NCI-H128 (cell line): ENCODE data around the gene TMEM167B.

Experiments
- DNase-seq: peaks from one replicate; lab custom pipeline; 2025; ENCODE audit not compliant: unreplicated experiment; lab: John Stamatoyannopoulos, UW

Gene TMEM167B

DNA sequence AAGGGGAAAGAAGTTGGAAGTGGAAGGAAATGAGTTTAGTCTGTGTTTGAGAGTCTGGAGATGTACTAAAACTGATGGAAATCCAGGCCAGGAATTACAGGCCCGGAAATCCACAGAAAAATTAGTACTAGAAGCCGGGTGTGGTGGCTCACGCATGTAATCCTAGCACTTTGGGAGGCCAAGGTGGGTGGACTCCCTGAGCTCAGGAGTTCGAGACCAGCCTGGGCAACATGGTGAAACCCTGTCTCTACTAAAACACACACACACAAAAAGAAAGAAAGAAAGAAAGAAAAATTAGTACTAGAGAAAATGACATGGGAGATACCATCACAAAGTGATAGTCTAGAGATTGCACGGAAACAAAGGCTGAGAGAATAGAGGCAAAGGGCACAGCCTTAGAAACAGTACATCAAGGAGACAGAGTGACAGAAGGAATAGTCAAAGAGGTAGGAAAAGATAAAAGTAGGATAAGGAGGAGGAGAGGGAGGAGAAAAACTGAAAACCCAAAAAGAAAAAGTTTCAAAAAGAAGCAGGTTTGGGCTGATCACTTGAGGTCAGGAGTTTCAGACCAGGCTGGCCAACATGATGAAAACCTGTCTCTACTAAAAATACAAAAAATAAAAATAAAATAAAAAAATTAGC is 10.0 kb upstream of the TMEM167B start:
- DNase-seq: no peak

DNA sequence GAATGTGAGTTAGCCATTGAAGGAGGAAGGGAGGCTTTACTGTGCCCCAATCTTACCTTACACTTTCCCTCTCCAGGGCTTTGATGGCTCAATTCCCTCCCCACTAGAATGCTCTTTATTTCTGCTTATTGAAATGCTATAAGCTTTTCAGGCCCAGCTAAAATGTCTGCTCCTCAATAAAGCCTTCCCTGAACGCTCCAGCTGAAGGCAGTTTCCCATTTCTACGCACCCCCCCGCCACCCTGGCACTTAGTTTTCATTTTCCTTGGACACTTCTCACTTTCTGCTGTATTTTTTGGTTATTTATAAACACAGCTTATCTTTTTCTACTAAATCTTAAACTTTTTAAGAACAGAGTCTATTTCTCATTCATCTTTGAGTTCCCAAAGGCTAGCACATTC is 7.1 kb upstream of the TMEM167B start:
- DNase-seq: no peak

DNA sequence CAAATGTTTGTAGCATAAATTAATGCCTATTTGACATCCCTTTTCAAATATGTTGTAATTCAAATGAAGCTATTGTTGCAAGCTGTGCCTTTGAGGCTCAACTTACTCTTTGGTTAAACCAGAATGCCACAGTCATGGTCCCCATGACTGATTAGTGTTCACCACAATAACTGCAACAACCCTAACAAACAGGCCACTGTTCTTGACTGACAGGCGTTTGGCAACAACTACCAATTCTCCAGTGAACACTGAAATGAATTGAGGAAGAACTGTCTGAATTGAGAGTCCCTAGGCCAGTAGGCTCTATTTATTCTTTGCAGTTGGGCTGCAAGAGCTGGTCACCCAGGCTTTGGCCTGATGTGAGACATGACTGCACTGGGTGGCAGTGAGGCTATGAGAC is 6.6 kb upstream of the TMEM167B start:
- no peak for DNase-seq

DNA sequence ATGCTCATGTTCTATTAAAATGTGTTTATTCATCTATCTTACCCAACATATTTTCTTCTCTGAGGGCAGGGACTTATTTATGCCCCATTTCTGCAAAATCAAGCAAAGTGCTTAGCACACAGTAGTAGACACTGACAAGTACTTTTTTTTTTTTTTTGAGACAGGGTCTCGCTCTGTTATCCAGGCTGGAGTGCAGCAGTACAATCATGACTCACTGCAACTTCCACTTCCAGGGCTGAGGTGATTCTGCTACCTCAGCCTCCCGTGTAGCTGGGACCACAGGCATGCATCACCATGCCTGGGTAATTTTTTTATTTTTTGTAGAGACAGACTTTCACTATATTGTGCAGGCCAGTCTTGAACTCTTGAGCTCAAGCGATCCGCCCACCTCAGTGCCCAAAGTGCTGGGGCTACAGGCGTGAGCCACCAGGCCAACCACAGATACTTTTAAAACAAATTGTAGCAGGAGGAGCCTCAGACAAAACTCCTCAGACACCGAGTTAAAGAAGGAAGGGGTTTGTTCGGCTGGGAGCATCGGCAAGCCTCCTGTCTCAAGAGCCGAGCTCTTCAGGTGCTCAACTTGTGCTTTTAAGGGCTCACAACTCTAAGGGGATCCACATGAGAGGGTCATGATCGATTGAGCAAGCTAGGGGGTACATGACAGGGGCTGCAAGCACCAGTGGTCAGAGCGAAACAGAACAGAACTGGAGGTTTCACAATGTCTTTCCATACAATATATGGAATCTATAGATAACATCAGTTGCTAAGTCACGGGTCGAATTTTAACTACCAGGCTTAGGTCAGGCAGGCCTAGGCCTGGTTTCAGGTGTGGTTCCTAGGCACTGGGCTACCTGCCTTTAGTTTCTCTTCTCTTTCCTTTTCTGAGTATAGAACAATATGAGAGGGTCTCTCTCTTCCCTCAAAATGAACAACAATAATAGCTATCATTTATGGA is 5.7 kb upstream of the TMEM167B start:
- no peak for DNase-seq

DNA sequence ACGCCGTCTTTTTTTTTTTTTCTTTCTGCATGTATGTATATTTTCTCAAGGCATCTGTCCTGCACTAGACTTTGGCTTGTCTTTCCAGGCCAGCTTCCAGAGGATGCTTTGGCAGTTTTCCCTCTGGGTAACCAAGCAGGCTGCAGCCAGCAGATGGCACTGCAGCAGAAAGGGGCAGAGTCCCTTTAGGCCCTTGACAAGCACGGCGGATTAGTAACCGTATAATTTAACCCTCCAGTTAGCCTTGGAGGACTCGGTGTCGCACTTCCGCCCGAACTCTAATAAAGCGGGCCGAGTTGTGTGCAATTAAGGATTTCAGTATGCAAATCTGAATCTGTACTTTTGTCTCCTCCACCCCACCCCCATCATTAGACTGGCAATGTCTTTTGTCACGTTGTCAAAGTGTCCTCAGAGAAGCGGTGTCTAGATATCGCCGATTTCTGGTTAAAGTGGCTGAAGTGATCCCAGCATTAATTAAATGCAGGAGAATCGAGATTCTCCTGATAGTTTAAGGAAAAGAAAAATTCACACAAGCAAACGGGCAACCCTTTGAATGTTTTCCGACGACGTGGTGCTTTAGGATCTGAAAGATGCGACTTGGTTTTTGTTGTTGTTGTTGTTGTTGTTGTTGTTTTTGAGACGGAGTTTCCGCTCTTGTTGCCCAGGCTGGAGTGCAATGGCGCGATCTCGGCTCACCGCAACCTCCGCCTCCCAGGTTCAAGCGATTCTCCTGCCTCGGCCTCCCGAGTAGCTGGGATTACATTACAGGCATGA is 1.1 kb upstream of the TMEM167B start:
- peak; percentile 5 for DNase-seq

DNA sequence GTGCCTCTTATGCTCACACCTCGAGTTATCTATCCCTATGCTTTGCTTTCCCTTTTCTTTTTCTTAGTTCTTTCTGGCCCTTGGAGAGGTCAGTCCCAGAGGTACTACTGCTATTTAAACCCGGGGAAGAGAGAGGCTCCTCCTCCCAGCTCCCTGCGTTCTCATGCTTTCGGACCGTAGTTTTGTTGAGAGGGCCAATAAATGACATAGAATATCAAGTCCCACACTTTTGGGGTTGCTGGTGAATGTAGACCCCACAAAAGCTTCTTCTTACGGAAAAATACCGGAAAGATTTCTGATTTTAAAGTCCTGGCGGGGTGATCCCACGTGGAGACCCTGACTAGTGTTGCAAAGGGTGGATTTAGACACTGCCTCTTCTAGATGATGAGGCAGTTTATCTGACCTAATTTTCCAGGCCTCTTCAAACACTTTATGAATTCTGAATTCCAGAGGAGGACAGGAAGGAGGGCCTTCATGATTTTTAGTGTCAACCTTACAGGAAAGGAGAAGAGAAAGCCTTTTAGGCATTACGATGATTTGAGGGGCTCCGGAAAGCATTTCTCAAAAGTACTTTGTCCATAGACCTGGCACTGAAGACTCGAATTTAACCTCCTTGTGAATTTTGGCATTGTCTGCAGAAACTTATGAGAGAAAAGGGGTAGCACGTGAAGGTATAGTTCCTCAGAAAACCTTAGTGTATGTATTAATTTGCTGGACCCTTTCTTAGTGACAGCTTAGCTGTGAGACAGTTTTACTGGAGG is 694 bp downstream of the TMEM167B start:
- DNase-seq: no peak

DNA sequence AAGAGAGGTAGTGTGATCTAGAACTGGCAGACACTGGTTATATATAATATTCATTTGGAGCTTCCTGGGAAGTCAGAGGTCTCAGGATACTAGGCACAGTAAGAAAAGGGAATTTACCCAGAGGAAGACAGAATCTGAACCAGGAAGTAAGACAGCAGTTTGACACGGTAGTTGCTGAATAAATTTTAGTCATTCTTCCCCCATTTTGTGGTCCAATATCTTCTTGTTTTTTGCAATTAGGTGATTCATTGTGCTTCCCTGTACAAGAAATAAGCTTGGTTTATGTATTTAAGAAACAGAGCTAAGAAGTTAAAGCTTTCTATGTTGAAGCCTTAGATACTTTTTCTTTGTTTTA is 1.3 kb downstream of the TMEM167B start:
- DNase-seq: no peak

DNA sequence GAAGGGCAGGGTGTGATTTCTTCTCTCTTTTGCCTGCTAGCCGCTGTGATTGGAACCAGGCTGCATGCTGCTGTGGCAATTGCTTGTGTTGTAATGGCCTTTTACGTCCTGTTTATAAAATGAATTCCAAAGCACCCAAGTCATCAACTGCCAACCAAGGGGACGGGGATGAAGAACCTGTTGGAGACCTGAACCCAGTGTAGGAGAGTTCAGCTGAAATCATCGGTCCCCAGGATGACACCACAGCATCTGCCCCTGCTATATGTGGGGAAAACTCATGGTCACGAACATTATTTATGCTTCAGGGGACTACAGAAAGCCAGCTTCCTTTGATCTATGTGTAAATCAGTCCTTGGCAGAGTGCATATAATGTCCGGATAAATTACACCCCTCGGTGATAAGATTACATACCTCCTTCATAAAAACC is 3.8 kb downstream of the TMEM167B start:
- DNase-seq: no peak

DNA sequence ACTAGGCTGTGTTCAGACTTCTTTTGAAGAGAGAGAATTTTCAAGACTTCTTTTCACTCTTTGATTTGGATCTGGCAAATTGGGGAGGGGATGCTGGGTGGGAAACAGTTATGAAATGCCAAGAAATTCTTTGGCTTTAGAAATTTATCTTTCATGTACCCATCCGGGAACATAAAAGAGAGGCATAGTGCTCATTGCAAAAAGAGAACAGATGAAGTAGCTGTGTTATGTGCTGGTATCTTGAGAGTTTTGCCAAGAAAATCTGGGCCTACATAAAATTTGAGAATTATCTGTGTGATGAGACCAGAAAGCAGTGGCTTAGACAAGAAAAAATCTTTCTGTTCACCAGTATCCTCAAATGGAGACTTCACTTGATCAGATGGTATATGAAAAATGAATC is 4.3 kb downstream of the TMEM167B start:
- no peak for DNase-seq

DNA sequence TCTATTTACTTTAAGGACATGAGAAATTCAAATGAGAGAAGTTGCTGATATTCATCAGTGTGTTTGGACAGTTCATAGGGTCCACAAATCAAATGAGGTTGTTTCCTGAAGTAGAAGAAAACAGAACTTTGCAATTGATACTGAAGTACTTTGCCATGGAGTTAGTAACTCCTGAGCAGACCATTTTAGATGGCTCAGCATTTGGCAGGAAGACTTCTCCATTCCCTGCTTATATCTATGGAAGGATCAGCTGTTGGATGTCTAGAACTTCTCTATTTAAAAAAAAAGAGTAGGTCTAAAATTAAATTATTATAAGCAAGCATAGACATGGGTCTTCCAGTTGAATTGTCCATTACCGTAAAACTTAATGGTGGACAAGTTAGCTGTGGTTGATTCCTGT is 5.1 kb downstream of the TMEM167B start:
- DNase-seq: no peak

DNA sequence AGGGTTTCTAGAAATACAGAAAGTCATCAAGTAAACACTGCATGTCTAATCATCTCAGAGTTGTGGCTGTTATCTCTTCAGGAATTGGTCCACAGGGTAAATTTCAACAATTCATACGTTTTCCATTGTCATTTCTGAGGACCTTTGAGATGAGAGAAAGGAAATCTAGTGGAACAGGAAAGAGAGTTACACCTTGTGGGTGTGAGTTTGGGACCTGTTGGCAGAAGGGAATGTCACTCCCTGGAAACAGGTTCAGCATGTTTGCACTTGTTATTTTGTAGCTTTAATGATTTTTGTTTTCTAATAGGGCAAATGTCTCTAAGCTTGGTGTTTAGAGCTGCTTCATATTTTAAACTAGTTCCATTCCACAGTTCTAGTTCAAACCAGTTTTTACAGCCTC is 5.6 kb downstream of the TMEM167B start:
- no peak for DNase-seq

DNA sequence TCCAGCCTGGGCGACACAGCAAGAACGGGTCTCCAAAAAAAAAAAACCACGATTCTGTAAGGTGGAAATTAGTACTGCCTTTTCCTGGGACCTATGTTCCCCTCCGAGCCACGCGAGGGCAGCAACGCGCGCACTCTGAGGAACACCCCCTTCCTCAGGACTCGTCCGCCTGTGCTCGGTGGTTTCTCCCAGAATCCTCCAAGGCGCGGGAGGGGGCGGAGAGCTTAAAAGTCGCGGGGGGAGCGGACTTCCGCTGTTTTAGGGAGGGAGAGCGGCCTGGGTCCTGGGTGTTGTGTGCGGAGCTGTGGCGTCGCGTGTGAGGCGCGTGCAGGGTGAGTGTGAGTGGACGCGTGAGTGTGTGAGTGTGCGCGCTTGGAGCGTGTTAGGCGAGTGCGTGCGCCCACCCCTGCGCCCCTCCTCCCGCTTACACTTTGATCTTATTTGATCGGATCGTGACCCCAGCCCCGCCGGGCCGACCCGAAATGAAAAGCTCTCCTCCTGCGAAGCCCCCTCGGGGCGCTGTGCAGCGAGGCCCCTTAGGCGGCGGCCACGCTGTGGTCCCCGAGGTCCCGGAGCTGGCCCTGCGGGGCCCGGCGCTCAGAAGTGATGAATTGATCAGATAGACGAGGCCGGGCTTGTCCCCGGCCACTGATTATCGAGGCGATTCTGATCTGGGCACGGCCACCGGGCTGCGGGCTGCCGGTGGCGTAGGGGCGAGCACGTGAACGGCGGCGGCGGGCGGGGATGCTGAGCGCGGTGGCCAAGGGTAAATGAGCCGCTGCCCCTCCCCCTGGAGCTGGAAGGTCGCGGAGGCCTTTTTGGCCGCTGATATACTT is 9.6 kb downstream of the TMEM167B start:
- peak; percentile 96 for DNase-seq

DNA sequence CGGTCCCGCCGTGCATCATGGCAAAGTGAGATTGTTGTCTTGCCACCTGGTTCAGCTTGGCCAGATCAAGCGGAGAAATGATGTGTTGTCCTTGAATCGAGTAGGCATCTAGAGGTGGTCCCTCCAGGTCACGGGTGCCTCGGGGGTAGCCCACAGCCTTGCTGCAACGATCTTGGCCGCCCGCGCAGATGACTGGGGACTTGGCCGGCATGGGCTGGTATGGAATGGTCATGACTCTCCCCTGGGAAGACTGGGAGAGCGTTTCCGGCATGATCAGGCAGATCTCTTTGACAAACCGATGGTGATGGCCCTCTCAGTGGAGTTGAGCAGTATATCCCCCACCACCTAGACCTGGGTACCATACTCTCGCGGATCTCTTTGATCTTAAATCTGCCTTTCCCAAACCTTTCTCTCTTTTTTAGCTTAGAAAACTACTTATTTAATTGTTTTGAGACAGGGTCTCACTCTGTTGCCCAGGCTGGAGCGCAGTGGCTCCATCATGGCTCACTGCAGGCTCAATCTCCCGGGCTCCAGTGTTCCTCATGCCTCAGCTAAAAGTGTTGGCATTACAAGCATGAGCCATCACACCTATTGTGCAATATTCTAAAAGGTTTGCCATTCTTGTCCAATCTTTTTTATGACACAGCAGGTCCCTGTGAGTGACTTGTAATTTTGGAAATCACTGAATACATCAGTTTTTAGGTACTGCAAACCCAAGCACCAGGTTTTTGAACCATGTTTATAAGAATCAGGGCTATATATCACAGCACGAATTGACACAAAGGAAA is 14.0 kb downstream of the TMEM167B start:
- DNase-seq: no peak

DNA sequence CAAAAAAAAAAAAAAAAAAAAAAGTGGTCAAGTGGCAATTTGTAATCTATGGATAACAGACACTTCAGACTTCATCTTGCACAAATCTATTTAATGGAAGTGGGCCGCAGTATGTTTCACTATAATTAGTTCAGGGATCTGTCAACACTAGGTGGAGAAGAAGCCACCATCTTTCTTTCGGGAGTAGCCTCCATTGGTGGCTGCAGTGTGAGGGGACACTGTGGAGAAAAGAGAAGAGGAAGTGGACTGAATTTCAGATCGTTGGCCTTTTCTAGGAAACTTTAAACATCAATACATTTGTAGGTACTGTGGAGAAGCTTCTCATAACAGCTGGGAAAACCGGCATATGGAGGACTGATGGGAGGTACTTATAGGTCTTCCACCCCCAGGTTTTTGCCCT is 15.3 kb downstream of the TMEM167B start:
- DNase-seq: no peak

DNA sequence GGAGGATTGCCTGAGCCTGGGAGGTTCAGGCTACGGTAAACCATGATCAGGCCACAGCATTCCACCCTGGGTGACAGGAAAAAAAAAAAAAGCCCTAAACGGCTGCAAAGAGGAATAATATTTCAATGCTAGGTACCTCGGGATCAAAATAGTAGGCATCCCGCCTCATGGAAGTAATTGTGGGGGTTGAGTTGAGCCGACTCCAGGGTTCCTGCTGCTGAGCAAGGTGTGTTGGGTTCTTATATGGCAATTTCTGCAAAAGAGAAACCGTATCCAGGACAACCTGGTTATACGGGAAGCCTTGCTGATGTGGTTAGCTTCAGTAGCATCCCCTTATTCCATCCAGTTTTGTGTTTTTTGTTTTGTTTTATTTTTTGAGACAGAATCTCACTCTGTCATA is 17.2 kb downstream of the TMEM167B start:
- DNase-seq: no peak

DNA sequence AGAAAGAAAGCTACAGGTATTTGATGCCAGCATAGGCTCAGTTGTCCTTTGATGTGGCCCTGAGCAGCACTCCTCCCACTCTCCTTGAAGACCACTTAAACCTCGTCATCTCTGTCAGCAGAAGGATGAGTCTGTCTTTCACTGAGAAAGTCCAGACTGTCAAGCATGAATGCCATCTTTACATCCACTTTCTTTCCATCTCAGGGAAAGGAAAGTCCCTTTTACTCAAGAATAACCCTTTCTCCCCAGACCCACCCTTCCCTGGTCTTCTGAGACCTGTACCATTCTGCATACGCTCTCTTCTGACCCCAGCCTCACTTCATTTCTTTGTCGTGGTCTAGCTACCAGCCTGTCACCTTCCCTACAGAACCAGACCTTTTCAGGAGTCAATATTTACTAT is 19.3 kb downstream of the TMEM167B start:
- no peak for DNase-seq

DNA sequence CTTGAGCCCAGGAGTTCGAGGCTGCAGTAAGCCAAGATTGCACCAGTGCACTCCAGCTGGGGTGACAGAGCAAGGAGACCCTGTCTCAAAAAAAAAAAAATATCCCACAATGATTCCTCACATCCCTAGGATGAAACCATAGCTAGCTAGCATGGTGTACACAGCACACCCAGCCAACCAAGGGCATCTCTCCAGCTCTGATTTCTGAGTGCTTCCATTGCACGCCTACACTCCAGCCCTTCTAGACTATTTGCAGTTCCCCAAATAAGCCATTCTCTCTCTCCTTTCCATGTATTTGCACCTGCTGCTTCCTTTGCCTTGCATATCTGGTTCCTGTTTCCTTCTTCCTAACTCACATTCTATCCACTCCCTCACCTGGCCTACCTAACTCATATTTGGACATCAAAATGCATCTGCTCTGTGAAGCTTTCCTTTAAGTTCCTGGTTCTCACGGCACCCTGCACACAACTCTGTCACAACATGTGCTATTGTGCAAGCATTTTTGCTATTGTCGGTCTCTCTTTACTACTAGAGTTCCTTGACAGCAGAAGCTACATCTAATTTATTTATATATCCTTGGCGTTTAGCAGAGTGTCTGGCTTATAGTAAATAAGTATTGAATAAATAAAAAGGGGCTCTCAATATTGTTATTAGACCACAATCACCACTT is 21.0 kb downstream of the TMEM167B start:
- DNase-seq: no peak

DNA sequence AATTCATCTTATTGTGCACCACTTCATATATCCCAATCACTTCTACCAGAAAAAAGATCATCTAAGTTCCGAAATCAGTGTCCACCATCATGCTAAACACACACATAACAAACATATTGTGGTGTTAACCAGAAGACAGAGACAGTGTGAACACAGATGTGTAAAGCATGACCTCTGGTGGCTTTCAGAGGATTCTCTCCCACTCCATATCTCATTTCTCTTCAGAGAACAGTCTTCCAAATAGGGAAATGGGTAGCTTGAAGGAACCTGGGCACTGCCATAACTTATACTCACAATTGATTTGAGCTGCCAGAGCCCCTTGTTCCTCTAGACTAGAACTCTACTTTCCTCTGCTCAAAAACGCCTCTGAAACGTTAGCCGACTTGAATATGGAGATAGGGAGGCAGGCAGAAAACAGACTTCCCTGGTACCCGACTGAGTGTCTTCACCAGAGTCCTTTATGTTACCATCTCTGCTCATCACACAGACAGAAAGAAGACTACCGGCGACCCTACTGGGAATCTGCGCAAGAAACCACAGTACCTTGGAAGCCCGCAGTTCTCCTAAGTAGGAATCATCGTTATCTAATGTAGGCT is 21.6 kb downstream of the TMEM167B start:
- DNase-seq: no peak
